Nephron progenitor cell (in vitro differentiated cells): ENCODE results near the gene SEC61A2.

Experiments
- DNase-seq: peaks from one replicate; pipeline ENCODE4 v3.0.0; 2021
- H3K27ac Mint-ChIP-seq: 2 replicates; pipeline ENCODE4 v1.8.0; 2021; ENCODE audit warnings: mild to moderate bottlenecking, moderate library complexity, mixed read lengths
- H3K27me3 Mint-ChIP-seq: 2 replicates; pipeline ENCODE4 v1.8.0; 2021; ENCODE audit warnings: mild to moderate bottlenecking, low read depth, mixed read lengths; ENCODE audit not compliant: poor library complexity
- H3K36me3 Mint-ChIP-seq: 2 replicates; pipeline ENCODE4 v1.8.0; 2021; ENCODE audit warnings: low read depth, mixed read lengths
- H3K4me1 Mint-ChIP-seq: 2 replicates; pipeline ENCODE4 v1.8.0; 2021; ENCODE audit warnings: mixed read lengths
- H3K4me3 Mint-ChIP-seq: 2 replicates; pipeline ENCODE4 v1.8.0; 2021; ENCODE audit warnings: mild to moderate bottlenecking, moderate library complexity, mixed read lengths
- H3K9me3 Mint-ChIP-seq: 2 replicates; pipeline ENCODE4 v1.8.0; 2021; ENCODE audit warnings: mild to moderate bottlenecking, moderate library complexity, mixed read lengths
- CTCF ChIP-seq: fragments of 200-600 bp; sonication (generic); IDR thresholded peaks from 2 replicates; pipeline ENCODE4 v1.5.0; 2021; ENCODE audit warnings: antibody characterized with exemption

The SEC61A2 gene

GRCh38 chr10:12180221-12180974 lies 50.9 kb downstream of the SEC61A2 start:
- Mint-ChIP-seq H3K4me3 (no peak overlapping the region), H3K4me1 (no peaks in the 10 kb centered on the region), H3K9me3 (no peaks in the 10 kb centered on the region), H3K27ac (peak overlapping the region; percentile 71), H3K27me3 (no peaks in the 10 kb centered on the region), H3K36me3 (peaks cover 41% of the 10 kb centered on the region)
- no peak for DNase-seq
- TF ChIP-seq CTCF, result no peak

- DNase-seq, result no peak
- no peak overlapping the region for H3K4me3 Mint-ChIP-seq
Measured at GRCh38 chr10:12181065-12181775, 51.7 kb downstream of the SEC61A2 start.

GRCh38 chr10:12184165-12184564 lies 54.7 kb downstream of the SEC61A2 start:
- peaks cover 45% of the 10 kb centered on the region for H3K36me3 Mint-ChIP-seq
- H3K4me3 Mint-ChIP-seq, result no peak overlapping the region
- no peak overlapping the region for H3K27ac Mint-ChIP-seq
- H3K9me3 Mint-ChIP-seq, result no peaks in the 10 kb centered on the region
- TF ChIP-seq CTCF, result no peak
- peaks cover 5% of the 10 kb centered on the region for H3K4me1 Mint-ChIP-seq
- DNase-seq, result no peak
- no peaks in the 10 kb centered on the region for H3K27me3 Mint-ChIP-seq

More at GRCh38 chr10:12181065-12181775, 51.7 kb downstream of the SEC61A2 start:
- Mint-ChIP-seq H3K4me1 (no peaks in the 10 kb centered on the region), H3K36me3 (peaks cover 48% of the 10 kb centered on the region), H3K9me3 (no peaks in the 10 kb centered on the region), H3K27ac (peak overlapping the region; percentile 71), H3K27me3 (no peaks in the 10 kb centered on the region)
- TF ChIP-seq CTCF, result no peak

GRCh38 chr10:12186323-12186722 lies 56.8 kb downstream of the SEC61A2 start:
- Mint-ChIP-seq H3K4me1 (peaks cover 5% of the 10 kb centered on the region), H3K9me3 (no peaks in the 10 kb centered on the region), H3K27ac (no peak overlapping the region), H3K27me3 (no peaks in the 10 kb centered on the region), H3K4me3 (no peak overlapping the region), H3K36me3 (peaks cover 50% of the 10 kb centered on the region)
- DNase-seq, result no peak
- TF ChIP-seq CTCF, result no peak

- Mint-ChIP-seq H3K4me1 (peaks cover 10% of the 10 kb centered on the region), H3K9me3 (no peaks in the 10 kb centered on the region), H3K36me3 (peaks cover 45% of the 10 kb centered on the region), H3K27me3 (no peaks in the 10 kb centered on the region), H3K27ac (peak overlapping the region; percentile 60), H3K4me3 (no peak overlapping the region)
- TF ChIP-seq CTCF, result no peak
- DNase-seq, result no peak
Measured at GRCh38 chr10:12187321-12187905, 57.9 kb downstream of the SEC61A2 start.
